ENCODE data around the gene HAPLN1.

GRCh38 chr5:83726912-83727311 is 6.3 kb upstream of the HAPLN1 start:
- TF ChIP-seq CTCF (IDR thresholded peaks at IDR 0.05; ENCODE audit: borderline replicate concordance, extremely low read depth, low read length, poor library complexity, severe bottlenecking) (no peak), EZH2 (IDR thresholded peaks at IDR 0.05; ENCODE audit: borderline replicate concordance, low read depth, low read length, severe bottlenecking) (no peak)
